GM12874 (cell line): ENCODE data around the gene RABGAP1L.

Source experiments
- TF ChIP-seq, protein P1 (sequence below): IDR thresholded peaks from 2 replicates; pipeline ENCODE4 v1.5.1; 2011; ENCODE audit warnings: low read depth, mild to moderate bottlenecking, control low read depth, low read length, moderate library complexity; ENCODE audit not compliant: insufficient read depth

RABGAP1L gene

DNA sequence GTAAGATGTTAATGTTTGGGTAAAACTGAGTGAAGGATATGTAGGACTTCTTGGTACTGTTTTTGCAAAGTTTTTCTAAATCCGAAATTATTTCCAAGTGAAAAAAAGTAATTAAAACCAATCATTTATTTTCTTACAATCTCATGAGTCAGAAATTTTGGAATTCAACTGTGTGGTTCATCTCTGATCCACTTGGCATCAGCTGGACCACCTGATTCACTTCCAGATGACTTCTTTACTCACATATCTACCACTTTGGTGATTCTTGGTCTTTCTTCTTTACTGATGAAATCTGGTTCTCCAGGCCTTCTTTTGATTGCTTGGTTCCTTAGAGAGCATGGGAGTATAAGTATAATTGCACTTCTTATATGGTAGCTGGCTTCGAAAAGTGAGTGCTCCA, 585.6 kb downstream of the RABGAP1L start:
- TF ChIP-seq, protein P1, sequence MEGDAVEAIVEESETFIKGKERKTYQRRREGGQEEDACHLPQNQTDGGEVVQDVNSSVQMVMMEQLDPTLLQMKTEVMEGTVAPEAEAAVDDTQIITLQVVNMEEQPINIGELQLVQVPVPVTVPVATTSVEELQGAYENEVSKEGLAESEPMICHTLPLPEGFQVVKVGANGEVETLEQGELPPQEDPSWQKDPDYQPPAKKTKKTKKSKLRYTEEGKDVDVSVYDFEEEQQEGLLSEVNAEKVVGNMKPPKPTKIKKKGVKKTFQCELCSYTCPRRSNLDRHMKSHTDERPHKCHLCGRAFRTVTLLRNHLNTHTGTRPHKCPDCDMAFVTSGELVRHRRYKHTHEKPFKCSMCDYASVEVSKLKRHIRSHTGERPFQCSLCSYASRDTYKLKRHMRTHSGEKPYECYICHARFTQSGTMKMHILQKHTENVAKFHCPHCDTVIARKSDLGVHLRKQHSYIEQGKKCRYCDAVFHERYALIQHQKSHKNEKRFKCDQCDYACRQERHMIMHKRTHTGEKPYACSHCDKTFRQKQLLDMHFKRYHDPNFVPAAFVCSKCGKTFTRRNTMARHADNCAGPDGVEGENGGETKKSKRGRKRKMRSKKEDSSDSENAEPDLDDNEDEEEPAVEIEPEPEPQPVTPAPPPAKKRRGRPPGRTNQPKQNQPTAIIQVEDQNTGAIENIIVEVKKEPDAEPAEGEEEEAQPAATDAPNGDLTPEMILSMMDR, result no peak

DNA sequence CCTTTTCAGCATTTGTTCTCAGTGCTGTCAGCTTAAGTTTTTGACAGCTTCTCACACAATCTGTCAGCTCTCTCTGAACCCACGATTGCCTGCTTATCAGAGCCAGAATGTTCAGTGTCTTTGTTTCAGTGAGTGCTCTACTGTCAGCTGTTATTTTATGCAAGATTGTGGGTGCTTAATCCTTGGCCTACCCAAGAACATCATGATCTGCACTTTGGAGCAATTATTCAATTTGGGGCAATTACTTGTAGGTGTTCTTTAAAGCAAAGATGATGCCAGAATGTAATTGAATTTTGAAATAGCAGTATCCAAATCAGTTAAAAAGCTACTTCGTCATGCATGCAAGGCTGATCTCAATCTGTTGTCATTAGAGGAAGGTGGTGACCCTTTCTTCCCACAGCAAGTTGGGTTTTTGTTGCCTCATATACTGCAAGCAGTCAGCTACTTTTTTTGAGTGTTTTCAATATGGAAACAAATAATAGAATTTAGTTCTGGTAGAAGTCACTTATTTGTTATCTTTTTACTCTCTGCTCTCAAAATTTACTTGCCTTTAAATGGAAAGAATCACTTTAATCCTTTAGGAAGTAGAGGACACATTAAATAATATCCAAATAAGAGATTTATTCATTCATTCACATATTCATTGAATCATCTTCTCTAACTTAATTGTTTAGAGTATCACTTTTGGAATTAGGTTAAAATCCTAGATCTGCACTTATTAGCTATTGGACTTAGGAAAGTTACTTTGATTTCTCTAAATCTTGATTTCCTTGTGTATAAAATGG, 586.9 kb downstream of the RABGAP1L start:
- TF ChIP-seq, protein P1, result no peak

DNA sequence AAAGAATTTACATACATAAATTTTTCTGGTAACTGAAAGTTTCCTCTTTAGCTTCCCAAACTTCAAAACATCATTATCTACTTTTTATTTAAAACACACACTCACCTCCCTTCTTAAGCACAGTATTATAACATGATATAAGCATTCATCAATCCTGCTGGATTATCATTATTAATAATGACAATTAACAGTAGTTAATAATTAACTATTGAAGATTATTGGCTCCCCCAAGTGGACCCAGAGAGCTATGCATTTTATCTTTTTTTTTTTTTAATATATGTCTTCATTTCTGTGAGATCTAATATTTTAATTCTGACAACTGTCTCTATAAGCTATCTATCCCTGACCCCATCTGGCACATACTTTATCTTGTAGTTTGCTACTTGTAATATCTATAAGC, 588.3 kb downstream of the RABGAP1L start:
- TF ChIP-seq, protein P1, result no peak

DNA sequence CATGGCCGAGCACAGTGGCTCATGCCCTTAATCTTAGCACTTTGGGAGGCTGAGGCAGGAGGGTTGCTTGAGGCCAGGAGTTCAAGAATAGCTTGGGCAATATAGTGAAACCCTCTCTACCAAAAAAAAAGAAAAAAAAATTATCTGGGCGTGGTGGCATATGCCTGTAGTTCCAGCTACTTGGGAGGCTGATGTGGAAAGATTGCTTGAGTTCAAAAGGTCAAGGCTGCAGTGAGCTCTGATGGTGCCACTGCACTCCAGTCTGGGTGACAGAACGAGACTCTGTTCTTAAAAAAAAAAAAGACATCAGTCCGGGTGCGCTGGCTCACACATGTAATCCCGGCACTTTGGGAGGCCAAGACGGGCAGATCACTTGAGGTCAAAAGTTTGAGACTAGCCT, 589.3 kb downstream of the RABGAP1L start:
- TF ChIP-seq, protein P1, result no peak

DNA sequence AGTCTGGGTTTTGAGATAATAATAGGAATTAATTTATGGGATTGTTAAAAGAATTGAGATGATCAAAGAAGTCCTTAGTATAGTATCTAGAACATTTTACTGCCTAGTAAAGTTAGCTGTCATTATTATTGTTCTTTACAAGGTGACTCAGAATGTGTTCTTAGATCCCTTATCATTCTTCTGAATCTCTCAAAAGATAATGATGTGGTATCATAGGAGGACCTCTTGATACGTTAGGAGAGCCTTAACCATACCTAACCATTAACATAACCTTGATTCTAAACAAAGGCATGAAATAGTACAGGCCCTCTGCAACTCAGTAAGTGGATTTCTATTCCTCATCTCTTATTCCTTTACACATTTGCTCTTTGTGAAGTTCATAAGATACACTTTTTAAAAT, 593.8 kb downstream of the RABGAP1L start:
- TF ChIP-seq, protein P1, result no peak

DNA sequence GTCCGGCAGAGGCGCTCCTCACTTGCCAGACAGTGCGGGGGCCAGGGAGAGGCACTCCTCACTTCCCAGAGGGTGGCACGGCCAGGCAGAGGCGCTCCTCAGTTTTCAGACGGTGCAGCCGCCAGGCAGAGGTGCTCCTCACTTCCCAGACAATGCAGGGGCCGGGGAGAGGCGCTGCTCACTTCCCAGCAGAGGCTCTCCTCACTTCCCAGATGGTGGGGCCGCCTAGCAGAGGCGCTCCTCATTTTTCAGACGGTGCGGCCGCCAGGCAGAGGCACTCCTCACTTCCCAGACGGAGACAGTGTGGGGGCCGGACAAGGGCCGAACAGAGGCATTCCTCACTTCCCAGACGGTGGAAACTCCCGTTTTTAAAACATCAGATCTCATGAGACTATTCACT, 602.0 kb downstream of the RABGAP1L start:
- TF ChIP-seq, protein P1, result no peak

DNA sequence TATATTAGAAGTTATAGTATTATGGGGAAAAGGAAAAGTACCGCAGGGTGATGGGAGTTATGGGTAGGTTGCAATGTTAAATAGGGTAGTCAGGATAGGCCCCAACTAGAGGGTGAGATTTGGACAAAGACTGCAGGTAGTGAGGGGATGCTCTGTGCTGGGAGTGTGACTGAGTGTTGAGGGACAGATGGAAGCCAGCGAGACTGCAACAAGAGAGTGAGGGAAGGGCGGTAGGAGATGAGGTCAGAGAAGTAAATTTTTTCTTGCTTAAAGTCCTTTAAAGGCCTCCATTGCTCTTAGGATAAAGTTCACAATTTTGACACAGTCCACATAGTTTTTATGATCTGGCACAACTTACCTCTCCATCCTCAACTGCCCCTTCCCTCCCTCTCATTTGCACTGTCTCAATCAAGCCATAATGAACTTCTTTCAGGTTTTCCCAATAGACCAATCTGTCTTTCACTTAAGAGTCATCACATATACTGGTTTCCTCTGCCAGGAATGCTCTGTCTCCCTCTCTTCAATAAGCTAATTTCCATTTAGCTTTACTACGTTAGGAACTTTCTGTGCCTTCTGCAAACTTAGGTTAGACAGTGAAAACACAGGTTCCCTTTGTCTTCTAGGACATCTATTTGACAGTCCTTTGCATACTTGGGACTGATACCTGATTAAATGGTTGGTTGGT, 602.7 kb downstream of the RABGAP1L start:
- TF ChIP-seq, protein P1, result no peak
